Right atrium auricular region (tissue), 2 donors: ENCODE results near the gene CEP170. TPM values are rescaled to one million over a fixed set of nuclear protein-coding genes. Genes with fewer than 3 reads are reported as not detected.

Experiments used
- DNase-seq: peaks from one replicate; pipeline ENCODE4 v3.0.0-alpha.2; 2019; ENCODE audit warnings: low spot score
- H3K27ac ChIP-seq, 2 donors: fragments of 200-600 bp; sonication (generic); 1 replicate in 1 of 2; 2 replicates in 1 of 2; pipeline ENCODE4 v1.5.1; 2016 to 2019
- H3K27me3 ChIP-seq, 2 donors: fragments of 200-600 bp; sonication (generic); one replicate each; pipeline versions ENCODE4 v1.5.1 to v1.6.0; 2017 to 2019
- H3K36me3 ChIP-seq: fragments of 200-600 bp; sonication (generic); one replicate; pipeline ENCODE4 v1.5.1; 2016
- H3K4me1 ChIP-seq, 2 donors: fragments of 200-600 bp; sonication (generic); one replicate each; pipeline versions ENCODE4 v1.5.1 to v1.6.0; 2017 to 2019
- H3K4me3 ChIP-seq, 2 donors: fragments of 200-600 bp; sonication (generic); 1 replicate in 1 of 2; 2 replicates in 1 of 2; pipeline ENCODE4 v1.5.1; 2017 to 2019; ENCODE audit warnings: mild to moderate bottlenecking in 1 of 2, moderate library complexity in 1 of 2
- H3K9me3 ChIP-seq, 2 donors: fragments of 200-600 bp; sonication (generic); one replicate each; pipeline ENCODE4 v1.5.1; 2019
- CTCF ChIP-seq, 2 donors: fragments of 200-600 bp; sonication (generic); IDR thresholded peaks; one replicate each; pipeline ENCODE4 v1.5.1; 2019; ENCODE audit warnings: antibody characterized with exemption in 2 of 2
- total RNA-seq, 2 donors: library from RNA; depleted of rRNA; stranded (reverse); fragments of >200 nt; gene quantifications; one replicate each; pipeline ENCODE4 v1.1.0, GENCODE V29; 2016

CEP170 gene
- total RNA-seq, 2 donors from 2014 or later: 28.4 to 29.1 TPM

DNA sequence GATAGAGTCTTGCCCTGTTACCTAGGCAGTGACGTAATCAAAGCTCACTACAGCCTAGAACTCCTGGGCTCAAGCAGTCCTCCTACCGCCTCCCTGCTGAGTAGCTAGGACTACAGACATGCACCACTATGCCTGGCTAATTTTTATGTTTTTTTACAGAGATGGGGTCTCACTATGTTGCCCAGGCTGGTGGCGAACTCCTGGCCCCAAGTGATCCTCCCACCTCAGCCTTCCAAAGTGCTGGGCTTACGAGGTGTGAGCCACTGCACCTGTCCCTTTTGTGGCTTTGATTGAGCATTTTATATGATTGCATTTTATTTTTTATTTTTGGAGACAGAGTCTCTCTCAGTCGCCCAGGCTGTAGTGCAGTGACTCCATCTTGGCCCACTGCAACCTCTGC, 26.6 kb upstream of the CEP170 start:
- no peaks in the 10 kb centered on the region for H3K27me3 ChIP-seq
- H3K4me1 ChIP-seq: peaks cover 0 to 3% of the 10 kb centered on the region in 2 donors
- no peak for DNase-seq
- peaks cover 0 to 10% of the 10 kb centered on the region in 2 donors for H3K9me3 ChIP-seq
- H3K27ac ChIP-seq: no peak overlapping the region
- peaks cover 36% of the 10 kb centered on the region for H3K36me3 ChIP-seq
- TF ChIP-seq CTCF (IDR thresholded peaks at IDR 0.05): no peak
- H3K4me3 ChIP-seq: no peak overlapping the region

GRCh38 chr1:243280571-243281129, 25.6 kb upstream of the CEP170 start:
- H3K36me3 ChIP-seq: peaks cover 29% of the 10 kb centered on the region
- no peak overlapping the region for H3K4me3 ChIP-seq
- no peaks in the 10 kb centered on the region for H3K27me3 ChIP-seq
- no peaks in the 10 kb centered on the region for H3K4me1 ChIP-seq
- no peak for DNase-seq
- no peak overlapping the region for H3K27ac ChIP-seq
- peaks cover 0 to 10% of the 10 kb centered on the region in 2 donors for H3K9me3 ChIP-seq
- TF ChIP-seq CTCF (IDR thresholded peaks at IDR 0.05): no peak

DNA sequence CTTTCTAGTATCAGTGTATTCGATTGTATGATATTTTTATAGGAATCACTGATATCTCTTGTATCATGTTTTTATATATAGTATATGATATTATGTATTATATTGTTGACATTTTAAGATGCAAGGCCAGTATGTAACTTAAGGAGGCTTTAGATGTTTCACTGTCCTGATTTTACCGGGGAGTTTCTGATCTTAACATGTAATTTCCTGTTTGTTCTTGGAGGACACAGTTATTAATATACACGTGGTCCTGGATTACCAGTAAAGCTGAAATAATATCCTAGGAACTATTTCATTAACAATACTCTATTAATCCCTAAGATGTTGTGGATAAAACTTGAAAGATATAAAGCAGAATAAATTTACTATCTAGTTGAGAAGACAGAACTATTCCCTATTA, 20.2 kb upstream of the CEP170 start:
- peaks cover 0 to 10% of the 10 kb centered on the region in 2 donors for H3K9me3 ChIP-seq
- no peak overlapping the region for H3K27ac ChIP-seq
- no peak for DNase-seq
- H3K27me3 ChIP-seq: no peaks in the 10 kb centered on the region
- H3K36me3 ChIP-seq: peaks cover 15% of the 10 kb centered on the region
- no peak for TF ChIP-seq CTCF (IDR thresholded peaks at IDR 0.05)
- H3K4me1 ChIP-seq: no peaks in the 10 kb centered on the region
- no peak overlapping the region for H3K4me3 ChIP-seq

GRCh38 chr1:243273945-243274344, 18.9 kb upstream of the CEP170 start:
- Histone ChIP-seq H3K9me3 (peaks cover 0 to 10% of the 10 kb centered on the region in 2 donors), H3K27me3 (no peaks in the 10 kb centered on the region), H3K4me1 (peaks cover 0 to 11% of the 10 kb centered on the region in 2 donors), H3K36me3 (peaks cover 15% of the 10 kb centered on the region), H3K4me3 (no peak overlapping the region), H3K27ac (no peak overlapping the region)
- TF ChIP-seq CTCF (IDR thresholded peaks at IDR 0.05): no peak
- DNase-seq: no peak

GRCh38 chr1:243273506-243273905, 18.4 kb upstream of the CEP170 start:
- TF ChIP-seq CTCF (IDR thresholded peaks at IDR 0.05): no peak
- Histone ChIP-seq H3K27me3 (no peaks in the 10 kb centered on the region), H3K36me3 (peaks cover 15% of the 10 kb centered on the region), H3K9me3 (peaks cover 0 to 10% of the 10 kb centered on the region in 2 donors), H3K4me1 (peaks cover 0 to 15% of the 10 kb centered on the region in 2 donors), H3K27ac (no peak overlapping the region), H3K4me3 (no peak overlapping the region)
- no peak for DNase-seq

- H3K36me3 ChIP-seq: peaks cover 15% of the 10 kb centered on the region
Observed at GRCh38 chr1:243272401-243272800, 17.3 kb upstream of the CEP170 start.

More at GRCh38 chr1:243272401-243272800, 17.3 kb upstream of the CEP170 start:
- Histone ChIP-seq H3K4me1 (peaks cover 0 to 26% of the 10 kb centered on the region in 2 donors), H3K27ac (no peak overlapping the region), H3K9me3 (peaks cover 0 to 3% of the 10 kb centered on the region in 2 donors), H3K27me3 (no peaks in the 10 kb centered on the region), H3K4me3 (no peak overlapping the region)
- no peak for DNase-seq
- TF ChIP-seq CTCF (IDR thresholded peaks at IDR 0.05): no peak
